Stomach (tissue), 9 donors: ENCODE measurements around the gene PPM1J. TPM values are rescaled to one million over a fixed set of nuclear protein-coding genes. Genes with fewer than 3 reads are reported as not detected.

Experiments used
- DNase-seq, 2 donors: peaks; one replicate each; pipeline versions ENCODE4 v3.0.0 to v3.0.0-alpha.2; 2013 to 2019
- H3K27ac ChIP-seq, 5 donors: fragments of 200-600 bp in 4 of 5; sonication (generic) in 4 of 5; one replicate each; pipeline ENCODE4 v1.5.1; 2013 to 2019; ENCODE audit warnings: mild to moderate bottlenecking in 1 of 5, moderate library complexity in 1 of 5
- H3K27me3 ChIP-seq, 3 donors: fragments of 200-600 bp; sonication (generic); one replicate each; pipeline ENCODE4 v1.5.1; 2017 to 2019; ENCODE audit warnings: mixed run types in 1 of 3
- H3K36me3 ChIP-seq, 4 donors: fragments of 200-600 bp; sonication (generic); 1 replicate in 3 of 4; 2 replicates in 1 of 4; pipeline ENCODE4 v1.5.1; 2016 to 2019
- H3K4me1 ChIP-seq, 4 donors: fragments of 200-600 bp; sonication (generic); one replicate each; pipeline ENCODE4 v1.5.1; 2016 to 2019
- H3K4me3 ChIP-seq, 4 donors: fragments of 200-600 bp; sonication (generic) in 3 of 4; one replicate each; pipeline ENCODE4 v1.5.1; 2016 to 2019; ENCODE audit warnings: mild to moderate bottlenecking in 1 of 4
- H3K9me3 ChIP-seq, 4 donors: fragments of 200-600 bp; sonication (generic); one replicate each; pipeline ENCODE4 v1.5.1; 2016 to 2019
- EP300 ChIP-seq: sonication (generic); formaldehyde crosslinking; IDR thresholded peaks from one replicate; pipeline ENCODE4 v1.6.1; 2017; ENCODE audit warnings: antibody characterized with exemption
- POLR2A ChIP-seq, 4 donors: fragments of 450-650 bp; IDR thresholded peaks; one replicate each; pipeline ENCODE4 v1.6.1; 2016; ENCODE audit warnings: antibody characterized with exemption in 4 of 4, control low read depth in 2 of 4, mild to moderate bottlenecking in 1 of 4, moderate library complexity in 1 of 4
- POLR2AphosphoS5 ChIP-seq, 3 donors: sonication (generic); formaldehyde crosslinking; IDR thresholded peaks; one replicate each; pipeline ENCODE4 v1.6.1; 2016; ENCODE audit warnings: antibody characterized with exemption in 3 of 3
- WGBS, 5 donors: extraction: QIAGEN DNeasy Blood & Tissue Kit in 3 of 5; methylation state at CpG; one replicate each; pipeline versions ENCODE4 v1.1.5 to v1.1.7; 2013 to 2018; 5-methylcytosine and 5-hydroxymethylcytosine counted together
- intact Hi-C: fragments of 100-400 bp; cut with DNase I; formaldehyde crosslinking; loops from one replicate; pipeline ENCODE4 v1.15.1; 2023; ENCODE audit warnings: low total_unique reads
- polyA plus RNA-seq, 3 donors: library from polyadenylated mRNA; stranded (reverse); fragments of 200-250 nt; gene quantifications; one replicate each; pipeline ENCODE4 v1.2.3, GENCODE V29; 2013
- total RNA-seq, 5 donors: library from RNA; depleted of rRNA; stranded (reverse); fragments of >200 nt; gene quantifications; one replicate each; pipeline versions ENCODE4 v1.1.0 to v1.2.3, GENCODE V29; 2014 to 2016
- TF ChIP-seq, protein P1 (sequence below), 7 experiments: fragments of 450-650 bp in 4 of 7; fragments of 200-600 bp in 3 of 7; sonication (generic) in 3 of 7; IDR thresholded peaks; one replicate each; pipeline ENCODE4 v1.5.1; 2016 to 2019; ENCODE audit warnings: antibody characterized with exemption in 7 of 7, control low read depth in 2 of 7, mild to moderate bottlenecking in 1 of 7
- donor health status: healthy with polysubstance abuse.
- donor health status: Bipolar disorder and iron deficiency.
- donor health status: healthy.

The PPM1J gene
- total and polyA plus RNA-seq, 8 donors = 0.50 to 4.0 (median 1.1) TPM; not detected in 4

DNA sequence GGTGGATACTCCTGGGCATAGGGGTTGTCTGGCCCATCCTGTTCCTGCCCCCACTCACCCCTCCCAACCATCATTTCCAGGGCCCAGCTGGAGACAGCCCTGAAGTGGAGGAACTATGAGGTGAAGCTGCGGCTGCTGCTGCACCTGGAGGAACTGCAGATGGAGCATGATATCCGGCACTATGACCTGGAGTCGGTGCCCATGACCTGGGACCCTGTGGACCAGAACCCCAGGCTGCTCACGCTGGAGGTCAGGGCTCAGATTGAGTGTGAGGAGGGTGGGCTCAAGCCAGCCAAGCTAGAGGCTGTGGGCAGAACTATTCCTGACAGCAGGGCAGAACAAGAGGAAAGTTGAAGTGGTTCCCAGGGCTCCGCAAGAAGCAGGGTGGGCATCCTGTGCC is 22.5 kb downstream of the PPM1J start:
- Histone ChIP-seq H3K27me3 (no peaks in the 10 kb centered on the region), H3K4me3 (no peak overlapping the region), H3K4me1 (peaks cover 0 to 7% (median 4%) of the 10 kb centered on the region in 4 donors), H3K27ac (no peak overlapping the region), H3K36me3 (peaks cover 50 to 99% (median 93%) of the 10 kb centered on the region in 4 donors), H3K9me3 (no peaks in the 10 kb centered on the region)
- no peak for TF ChIP-seq POLR2AphosphoS5 (IDR thresholded peaks at IDR 0.05)
- TF ChIP-seq, protein P1, sequence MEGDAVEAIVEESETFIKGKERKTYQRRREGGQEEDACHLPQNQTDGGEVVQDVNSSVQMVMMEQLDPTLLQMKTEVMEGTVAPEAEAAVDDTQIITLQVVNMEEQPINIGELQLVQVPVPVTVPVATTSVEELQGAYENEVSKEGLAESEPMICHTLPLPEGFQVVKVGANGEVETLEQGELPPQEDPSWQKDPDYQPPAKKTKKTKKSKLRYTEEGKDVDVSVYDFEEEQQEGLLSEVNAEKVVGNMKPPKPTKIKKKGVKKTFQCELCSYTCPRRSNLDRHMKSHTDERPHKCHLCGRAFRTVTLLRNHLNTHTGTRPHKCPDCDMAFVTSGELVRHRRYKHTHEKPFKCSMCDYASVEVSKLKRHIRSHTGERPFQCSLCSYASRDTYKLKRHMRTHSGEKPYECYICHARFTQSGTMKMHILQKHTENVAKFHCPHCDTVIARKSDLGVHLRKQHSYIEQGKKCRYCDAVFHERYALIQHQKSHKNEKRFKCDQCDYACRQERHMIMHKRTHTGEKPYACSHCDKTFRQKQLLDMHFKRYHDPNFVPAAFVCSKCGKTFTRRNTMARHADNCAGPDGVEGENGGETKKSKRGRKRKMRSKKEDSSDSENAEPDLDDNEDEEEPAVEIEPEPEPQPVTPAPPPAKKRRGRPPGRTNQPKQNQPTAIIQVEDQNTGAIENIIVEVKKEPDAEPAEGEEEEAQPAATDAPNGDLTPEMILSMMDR (IDR thresholded peaks at IDR 0.05) = no peak
- TF ChIP-seq EP300 = no peak
- no peak for DNase-seq
- 91 to 96% (median 96%) methylated on average over 5 of the region's 5 CpGs for WGBS, 5 donors
- intact Hi-C loops = no loop called here

DNA sequence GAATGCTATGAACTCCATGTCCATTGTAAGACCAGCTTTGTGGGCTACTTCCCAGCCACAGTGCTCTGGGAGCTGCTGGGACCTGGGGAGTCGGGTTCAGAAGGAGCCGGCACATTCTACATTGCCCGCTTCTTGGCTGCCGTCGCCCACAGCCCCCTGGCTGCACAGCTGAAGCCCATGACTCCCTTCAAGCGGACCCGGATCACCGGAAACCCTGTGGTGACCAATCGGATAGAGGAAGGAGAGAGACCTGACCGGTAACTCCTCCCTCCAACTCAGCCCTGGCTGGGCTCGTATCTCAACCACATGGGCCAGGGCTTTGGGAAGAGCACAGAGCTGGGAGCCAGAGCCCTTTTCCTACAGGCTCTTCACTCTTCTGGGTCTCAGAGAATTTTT is 25.3 kb downstream of the PPM1J start:
- H3K9me3 ChIP-seq = no peaks in the 10 kb centered on the region
- intact Hi-C loops = no loop called here
- H3K4me3 ChIP-seq = no peak overlapping the region
- no peaks in the 10 kb centered on the region for H3K27me3 ChIP-seq
- 88 to 94% (median 92%) methylated on average over 11 of the region's 11 CpGs for WGBS, 5 donors
- H3K27ac ChIP-seq = no peak overlapping the region
- H3K36me3 ChIP-seq = peaks cover 37 to 72% (median 65%) of the 10 kb centered on the region in 4 donors
- TF ChIP-seq POLR2A (IDR thresholded peaks at IDR 0.05) (no peak), EP300 (no peak), POLR2AphosphoS5 (IDR thresholded peaks at IDR 0.05) (no peak)
- TF ChIP-seq, protein P1 (IDR thresholded peaks at IDR 0.05) = no peak
- DNase-seq = no peak
- peaks cover 0 to 7% (median 3%) of the 10 kb centered on the region in 4 donors for H3K4me1 ChIP-seq

DNA sequence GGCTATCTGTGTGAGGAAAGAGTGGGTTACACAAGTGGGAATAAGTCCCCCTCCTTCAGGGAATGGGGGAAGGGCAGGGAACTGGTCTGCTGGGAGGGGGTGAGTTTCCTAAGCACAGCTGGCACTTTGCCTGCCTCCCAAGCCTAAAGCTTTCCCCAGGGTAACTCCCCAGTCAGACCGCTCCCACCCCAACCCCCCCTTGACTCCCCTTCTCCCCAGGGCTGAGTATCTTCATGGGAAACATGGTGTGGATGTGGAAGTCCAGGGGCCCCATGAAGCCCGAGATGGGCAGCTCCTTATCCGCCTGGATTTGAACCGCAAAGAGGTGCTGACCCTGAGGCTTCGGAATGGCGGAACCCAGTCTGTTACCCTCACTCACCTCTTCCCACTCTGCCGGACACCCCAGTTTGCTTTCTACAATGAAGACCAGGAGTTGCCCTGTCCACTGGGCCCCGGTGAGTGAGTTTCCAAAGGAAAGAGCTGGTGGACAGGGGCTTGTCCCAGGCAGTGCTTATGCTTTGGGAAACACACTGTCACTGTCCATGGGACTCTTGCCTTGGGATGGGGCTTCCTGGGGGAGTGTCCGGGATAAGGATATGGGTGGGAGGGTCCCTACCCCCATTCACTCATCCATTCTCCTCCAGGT is 25.8 kb downstream of the PPM1J start:
- intact Hi-C loops = no loop called here
- Histone ChIP-seq H3K36me3 (peaks cover 34 to 67% (median 60%) of the 10 kb centered on the region in 4 donors), H3K9me3 (no peaks in the 10 kb centered on the region), H3K27me3 (no peaks in the 10 kb centered on the region), H3K27ac (peak overlapping the region in 2 of 5 donors; percentile 8 to 43), H3K4me1 (peaks cover 0 to 7% (median 3%) of the 10 kb centered on the region in 4 donors), H3K4me3 (no peak overlapping the region)
- no peak for DNase-seq
- WGBS, 5 donors = 91 to 97% (median 92%) methylated on average over 6 to 9 of the region's 9 CpGs
- no peak for TF ChIP-seq POLR2AphosphoS5 (IDR thresholded peaks at IDR 0.05)
- no peak for TF ChIP-seq EP300
- no peak for TF ChIP-seq POLR2A (IDR thresholded peaks at IDR 0.05)
- TF ChIP-seq, protein P1 (IDR thresholded peaks at IDR 0.05) = no peak

DNA sequence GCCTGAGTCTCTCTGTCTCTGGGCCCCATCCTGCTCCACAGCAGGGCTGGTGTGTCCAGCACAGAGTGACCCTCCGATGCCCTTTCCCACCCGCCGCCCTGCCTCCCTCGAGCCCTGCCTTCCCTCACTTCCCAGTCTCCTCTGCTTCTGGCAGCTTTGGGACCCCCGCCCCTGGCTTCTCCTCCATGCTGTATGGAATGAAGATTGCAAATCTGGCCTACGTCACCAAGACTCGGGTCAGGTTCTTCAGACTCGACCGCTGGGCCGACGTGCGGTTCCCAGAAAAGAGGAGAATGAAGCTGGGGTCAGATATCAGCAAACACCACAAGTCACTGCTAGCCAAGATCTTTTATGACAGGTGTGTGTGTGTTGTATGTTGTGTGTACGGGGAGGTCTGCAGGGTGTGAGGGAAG is 26.3 kb downstream of the PPM1J start:
- TF ChIP-seq POLR2A (IDR thresholded peaks at IDR 0.05) = no peak
- TF ChIP-seq, protein P1 (IDR thresholded peaks at IDR 0.05) = no peak
- no peak for TF ChIP-seq POLR2AphosphoS5 (IDR thresholded peaks at IDR 0.05)
- TF ChIP-seq EP300 = no peak
- Histone ChIP-seq H3K4me3 (no peak overlapping the region), H3K27ac (peak overlapping the region in 2 of 5 donors; percentile 8 to 43), H3K9me3 (no peaks in the 10 kb centered on the region), H3K27me3 (no peaks in the 10 kb centered on the region), H3K36me3 (peaks cover 29 to 62% (median 55%) of the 10 kb centered on the region in 4 donors), H3K4me1 (peaks cover 0 to 7% (median 3%) of the 10 kb centered on the region in 4 donors)
- intact Hi-C loops = no loop called here
- 70 to 84% (median 81%) methylated on average over 13 of the region's 13 CpGs for WGBS, 5 donors
- DNase-seq = peak in 1 of 2 donors; percentile 87
